AG10803 (cell line): ENCODE data around the gene BRMS1L.

Experiments used
- DNase-seq: peaks from one replicate; pipeline ENCODE4 v3.0.0; 2010; ENCODE audit warnings: low read depth
- H3K4me3 ChIP-seq: 2 replicates; pipeline ENCODE4 v1.5.1; 2011; ENCODE audit warnings: mild to moderate bottlenecking, low read length, control low read depth
- CTCF ChIP-seq: conservative IDR thresholded peaks from 2 replicates; pipeline ENCODE4 v1.5.1; 2011; ENCODE audit warnings: mild to moderate bottlenecking, low read length, control low read depth, inconsistent platforms

The BRMS1L gene

GRCh38 chr14:35878272-35879150 lies 52.4 kb downstream of the BRMS1L start:
- peak overlapping the region; percentile 16 for H3K4me3 ChIP-seq
- TF ChIP-seq CTCF = no peak
- DNase-seq = peak; percentile 91

- DNase-seq = peak; percentile 56
- TF ChIP-seq CTCF = no peak
- H3K4me3 ChIP-seq = peak overlapping the region; percentile 16
These were observed 53.1 kb downstream of the BRMS1L start for GRCh38 chr14:35879151-35879648.

- DNase-seq = peak; percentile 17
- no peak overlapping the region for H3K4me3 ChIP-seq
- TF ChIP-seq CTCF = peak; percentile 55
These were observed 53.6 kb downstream of the BRMS1L start for GRCh38 chr14:35879654-35880249.

GRCh38 chr14:35881280-35881679 lies 55.1 kb downstream of the BRMS1L start:
- H3K4me3 ChIP-seq = no peak overlapping the region
- TF ChIP-seq CTCF = no peak
- no peak for DNase-seq

- peak; percentile 32 for DNase-seq
- H3K4me3 ChIP-seq = no peak overlapping the region
- TF ChIP-seq CTCF = peak; percentile 70
These were observed 57.6 kb downstream of the BRMS1L start for GRCh38 chr14:35883677-35884293.

- no peak for TF ChIP-seq CTCF
- no peak for DNase-seq
- H3K4me3 ChIP-seq = no peak overlapping the region
These were observed 64.2 kb downstream of the BRMS1L start for GRCh38 chr14:35890308-35890707.
